GM19351 (cell line): ENCODE measurements around the gene MTARC2.

Experiments
- ATAC-seq: cut with Tn5 transposase; IDR thresholded peaks from one replicate; pipeline ENCODE4 v1.9.1; 2021; ENCODE audit warnings: mild to moderate bottlenecking, moderate library complexity; ENCODE audit not compliant: unreplicated experiment

Gene MTARC2

GRCh38 chr1:220824031-220824989 lies 76.2 kb downstream of the MTARC2 start:
- ATAC-seq = no peak

DNA sequence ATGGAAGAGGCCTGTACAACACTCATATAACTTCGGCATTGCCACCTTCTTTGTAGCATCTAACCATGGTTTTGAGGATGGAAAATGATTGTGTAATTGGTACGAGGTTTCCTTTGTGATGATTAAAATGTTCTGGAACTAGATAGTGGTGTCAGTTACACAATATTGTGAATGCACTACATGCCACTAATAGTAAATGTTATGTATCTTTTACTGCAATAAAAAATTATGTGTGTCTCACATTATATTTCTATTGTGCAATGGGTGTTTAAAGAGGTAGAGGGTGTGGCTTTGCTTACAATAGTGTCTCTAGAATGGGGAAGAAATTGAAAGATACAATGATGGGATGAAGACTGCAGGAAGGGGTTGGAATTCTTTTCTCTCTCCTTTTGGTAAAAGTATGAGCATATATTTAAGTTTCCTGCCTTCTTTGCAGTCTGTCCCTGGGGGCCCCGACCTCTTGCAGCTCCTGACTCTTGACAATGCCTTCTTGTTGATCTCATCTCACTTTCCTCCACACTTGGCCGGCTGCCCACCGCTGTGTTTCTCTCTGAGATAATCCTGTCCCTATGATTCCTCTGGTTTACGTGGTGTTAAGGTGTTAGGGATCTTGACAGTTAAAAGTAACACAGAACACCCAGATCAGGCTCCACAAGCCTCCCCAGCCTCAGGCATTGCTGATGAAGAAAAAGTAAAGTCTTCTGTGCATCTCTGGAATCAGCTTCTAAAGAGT lies 77.9 kb downstream of the MTARC2 start:
- no peak for ATAC-seq

DNA sequence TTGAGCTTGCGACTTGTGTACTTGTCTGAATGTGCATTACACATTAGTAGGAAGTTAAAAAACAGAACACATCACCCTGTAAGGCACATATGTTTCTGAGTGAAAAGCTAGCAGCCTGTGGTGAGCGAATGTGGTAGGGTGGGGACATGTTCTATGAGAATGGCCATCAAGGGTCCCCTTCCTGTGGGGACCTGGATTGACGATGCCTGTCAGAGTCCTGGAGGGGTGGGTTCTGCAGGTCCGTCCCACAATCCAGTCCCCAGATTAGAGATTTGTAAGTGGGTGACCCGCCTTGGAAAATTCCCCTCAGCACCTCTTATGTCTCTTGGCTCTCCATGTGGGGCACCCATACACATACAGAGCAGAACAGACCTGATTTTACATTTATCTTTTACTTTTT lies 78.6 kb downstream of the MTARC2 start:
- no peak for ATAC-seq

DNA sequence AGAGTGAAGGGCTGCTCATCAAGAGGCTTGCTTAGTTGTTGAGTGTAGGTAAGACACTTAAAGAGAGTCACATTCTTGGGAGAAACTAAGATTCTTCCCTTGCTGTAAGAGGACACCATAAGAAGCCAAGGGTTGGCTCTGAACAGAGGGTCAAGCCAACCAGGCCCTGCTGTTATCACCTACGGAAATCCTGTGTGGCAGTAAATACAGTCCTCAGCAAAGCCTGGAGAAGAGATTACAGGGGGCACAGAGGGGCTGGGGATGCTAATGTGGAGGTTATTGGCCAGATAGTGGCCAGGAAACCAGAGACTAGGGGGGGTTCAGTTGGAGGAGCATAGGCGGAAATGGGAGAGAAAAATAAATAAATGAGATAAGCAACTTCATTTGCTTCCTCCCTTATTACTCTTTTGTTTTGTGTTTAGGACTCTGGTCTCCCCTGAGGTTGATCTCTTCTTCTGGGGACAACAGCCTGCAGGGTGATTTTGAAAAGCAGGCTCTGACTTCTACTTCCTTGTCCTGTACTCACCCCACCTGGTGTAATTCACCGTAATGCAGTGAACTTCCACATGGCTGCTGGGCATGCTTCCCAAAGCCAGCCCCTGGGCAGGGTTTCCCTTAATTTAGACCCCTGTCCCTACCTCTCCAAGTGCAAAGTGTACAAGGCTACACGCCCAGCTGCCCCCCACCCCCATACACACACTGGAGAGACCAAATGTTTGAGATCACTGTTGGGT lies 79.5 kb downstream of the MTARC2 start:
- no peak for ATAC-seq

- no peak for ATAC-seq
Observed at GRCh38 chr1:220828179-220828490, 80.0 kb downstream of the MTARC2 start.

DNA sequence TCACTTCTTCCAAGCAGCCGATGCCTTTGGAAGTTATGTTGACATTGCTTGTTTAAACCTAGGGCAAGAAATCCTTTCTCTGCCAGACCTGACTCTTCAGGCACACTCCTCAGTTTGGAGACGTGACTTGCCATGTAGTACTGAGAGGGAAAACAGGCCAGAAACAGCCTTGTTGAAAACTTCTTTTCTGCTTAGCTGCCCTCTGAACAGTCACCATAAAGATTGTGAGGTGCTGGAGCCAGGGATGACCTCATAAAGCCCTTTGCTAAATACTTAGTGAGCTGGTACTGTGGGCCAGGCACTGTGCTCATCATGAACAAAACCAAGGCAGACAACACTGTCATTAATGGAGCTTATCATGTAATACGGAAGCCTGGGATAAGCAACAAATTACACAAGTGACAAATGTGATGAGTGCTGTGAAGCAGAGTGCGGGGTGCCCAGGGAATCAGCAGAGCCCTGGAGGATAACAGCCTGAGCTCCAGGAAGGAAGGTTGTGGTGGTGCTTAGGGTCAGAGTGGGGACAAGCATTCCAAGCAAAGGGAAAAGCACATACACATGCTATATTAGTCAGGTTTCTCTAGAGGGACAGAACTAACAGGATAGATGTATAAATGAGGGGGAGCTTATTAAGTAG lies 80.9 kb downstream of the MTARC2 start:
- no peak for ATAC-seq

- no peak for ATAC-seq
Observed at GRCh38 chr1:220833436-220833835, 85.3 kb downstream of the MTARC2 start.
